Activated CD8-positive, alpha-beta memory T cell treated with anti-CD3 and anti-CD28 coated beads, Interleukin-2, amount 50 U/mL, for 4 hours (primary cell): ENCODE results near the gene CCDC30.

Source experiments
- DNase-seq: peaks from one replicate; pipeline ENCODE4 v3.0.0-alpha.2; 2020

Gene CCDC30

GRCh38 chr1:42462828-42463763 lies at the start of gene CCDC30:
CCDC30 (plus strand) TSS chr1:42463286; CDS start chr1:42480552, 17,266 bp downstream.
- peak; percentile 94 for DNase-seq

- DNase-seq: no peak
Measured at GRCh38 chr1:42414551-42415496, 48.3 kb upstream of the CCDC30 start.

- DNase-seq: no peak
Measured at GRCh38 chr1:42417166-42417565, 45.9 kb upstream of the CCDC30 start.

GRCh38 chr1:42418516-42418915 lies 44.6 kb upstream of the CCDC30 start:
- DNase-seq: no peak

- no peak for DNase-seq
Measured at GRCh38 chr1:42419126-42419821, 43.8 kb upstream of the CCDC30 start.

- no peak for DNase-seq
Measured at GRCh38 chr1:42420121-42420520, 43.0 kb upstream of the CCDC30 start.

GRCh38 chr1:42420911-42421585 lies 42.0 kb upstream of the CCDC30 start:
- DNase-seq: no peak

- DNase-seq: no peak
Measured at GRCh38 chr1:42422737-42423136, 40.3 kb upstream of the CCDC30 start.

- no peak for DNase-seq
Measured at GRCh38 chr1:42423681-42424080, 39.4 kb upstream of the CCDC30 start.

GRCh38 chr1:42424201-42424600 lies 38.9 kb upstream of the CCDC30 start:
- DNase-seq: no peak

- no peak for DNase-seq
Measured at GRCh38 chr1:42427240-42427639, 35.8 kb upstream of the CCDC30 start.

- DNase-seq: no peak
Measured at GRCh38 chr1:42429603-42430002, 33.5 kb upstream of the CCDC30 start.

- DNase-seq: no peak
Measured at GRCh38 chr1:42430286-42431135, 32.6 kb upstream of the CCDC30 start.

GRCh38 chr1:42431514-42431913 lies 31.6 kb upstream of the CCDC30 start:
- no peak for DNase-seq

- DNase-seq: no peak
Measured at GRCh38 chr1:42432714-42433113, 30.4 kb upstream of the CCDC30 start.

GRCh38 chr1:42433369-42433768 lies 29.7 kb upstream of the CCDC30 start:
- DNase-seq: no peak

- DNase-seq: no peak
Measured at GRCh38 chr1:42434340-42434739, 28.7 kb upstream of the CCDC30 start.

- DNase-seq: no peak
Measured at GRCh38 chr1:42439940-42440339, 23.1 kb upstream of the CCDC30 start.

GRCh38 chr1:42442662-42443061 lies 20.4 kb upstream of the CCDC30 start:
- no peak for DNase-seq

- no peak for DNase-seq
Measured at GRCh38 chr1:42449256-42449655, 13.8 kb upstream of the CCDC30 start.

GRCh38 chr1:42450061-42450460 lies 13.0 kb upstream of the CCDC30 start:
- no peak for DNase-seq
